ENCODE data around the gene MZB1.
"Not testable (repeated sequence)": the region's sequence is repeated elsewhere in the genome, so short reads cannot be mapped to it uniquely, and the experiment has no call there.

MZB1 gene

GRCh38 chr5:139371482-139372435 lies 18.0 kb downstream of the MZB1 start:
- DNase-seq: no peak

- DNase-seq: no peak
Observed at GRCh38 chr5:139369181-139369580, 20.5 kb downstream of the MZB1 start.

- DNase-seq: no peak
Observed at GRCh38 chr5:139368613-139369012, 21.1 kb downstream of the MZB1 start.

GRCh38 chr5:139364466-139364865 lies 25.2 kb downstream of the MZB1 start:
- DNase-seq: no peak

- DNase-seq: no peak
Observed at GRCh38 chr5:139363937-139364336, 25.8 kb downstream of the MZB1 start.

- DNase-seq: no peak
Observed at GRCh38 chr5:139361835-139362429, 27.8 kb downstream of the MZB1 start.

GRCh38 chr5:139360384-139360783 lies 29.3 kb downstream of the MZB1 start:
- DNase-seq: no peak

GRCh38 chr5:139358064-139358463 lies 31.6 kb downstream of the MZB1 start:
- no peak for DNase-seq

- not testable (repeated sequence) for DNase-seq
Observed at GRCh38 chr5:139355900-139356299, 33.8 kb downstream of the MZB1 start.

GRCh38 chr5:139354186-139354585 lies 35.5 kb downstream of the MZB1 start:
- no peak for DNase-seq

- DNase-seq: not testable (repeated sequence)
Observed at GRCh38 chr5:139347863-139348262, 41.9 kb downstream of the MZB1 start.

GRCh38 chr5:139345442-139345841 lies 44.3 kb downstream of the MZB1 start:
- not testable (repeated sequence) for DNase-seq

GRCh38 chr5:139344177-139344576 lies 45.5 kb downstream of the MZB1 start:
- DNase-seq: no peak

- no peak for DNase-seq
Observed at GRCh38 chr5:139343476-139343875, 46.2 kb downstream of the MZB1 start.

- no peak for DNase-seq
Observed at GRCh38 chr5:139342423-139342723, 47.3 kb downstream of the MZB1 start.

- peak; percentile 97 to 98 for DNase-seq
Observed at GRCh38 chr5:139341689-139342422, 47.9 kb downstream of the MZB1 start, which contains the start of gene PAIP2. Gene PAIP2, plus strand, starts transcription at chr5:139341854. Its CDS starts 21,931 bp downstream, at chr5:139363785.

- DNase-seq: no peak
Observed at GRCh38 chr5:139341187-139341688, 48.5 kb downstream of the MZB1 start.

- no peak for DNase-seq
Observed at GRCh38 chr5:139340051-139340450, 49.7 kb downstream of the MZB1 start.

Data from stimulated activated CD4-positive, alpha-beta T cell treated with anti-CD3 and anti-CD28 coated beads, Interleukin-2, amount 100 ng/mL, for 24 hours (primary cell).